HepG2 (cell line): ENCODE measurements around the gene CD28. TPM values are rescaled to one million over a fixed set of nuclear protein-coding genes. Genes with fewer than 3 reads are reported as not detected.
A peak's percentile ranks its signal among the peaks of the same experiment; 100 is the strongest.

Source experiments
- ATAC-seq: fragments of 200-7000 bp; cut with Tn5 transposase; 3 replicates; pipeline ENCODE4 v1.9.1; 2020; ENCODE audit warnings: mild to moderate bottlenecking, moderate library complexity
- BruUV-seq: library from RNA; stranded (reverse); fragments of 400-500 nt; replicated peaks from 2 replicates; lab custom pipeline; 2021; lab: Mats Ljungman, UMichigan
- CTCF ChIA-PET: fragments of 300-600 bp; formaldehyde crosslinking; extraction: SDS; loops from one replicate; lab custom pipeline; 2021; ENCODE audit warnings: low total read pairs, inconsistent platforms, low intra/inter-chr PET ratio; lab: Yijun Ruan, JAX
- POLR2A ChIA-PET: fragments of 350-600 bp; sonication (Branson Sonifier 250); formaldehyde crosslinking; loops from one replicate; lab custom pipeline; 2020; ENCODE audit warnings: antibody characterized with exemption, inconsistent platforms; lab: Yijun Ruan, JAX
- DNase-seq: peaks from one replicate; pipeline ENCODE4 v3.0.0-alpha.2; 2015; ENCODE audit warnings: low spot score
- FAIRE-seq: peaks from 3 replicates; lab custom pipeline; 2011; peaks lifted over from hg19 to GRCh38; lab: Jason Lieb, UNC
- H2AFZ ChIP-seq: one replicate; pipeline ENCODE4 v1.6.1; 2011; ENCODE audit warnings: low read length, inconsistent platforms
- H3K27ac ChIP-seq: fragments of 300-600 bp; 3 replicates; pipeline ENCODE4 v1.8.0; 2011; ENCODE audit warnings: mixed run types, mild to moderate bottlenecking, mixed read lengths, low read length, inconsistent platforms; ENCODE audit not compliant: insufficient read depth; ENCODE audit errors: extremely low read length
- H3K27me3 ChIP-seq, 2 experiments: fragments of 200-600 bp in 1 of 2; 2 replicates in 1 of 2; 3 replicates in 1 of 2; pipeline versions ENCODE4 v1.6.0 to v1.8.0; 2011; ENCODE audit warnings: low read length in 2 of 2, mild to moderate bottlenecking in 2 of 2, moderate library complexity in 2 of 2, inconsistent platforms in 1 of 2; ENCODE audit not compliant: insufficient read depth in 2 of 2, control insufficient read depth in 1 of 2
- H3K36me3 ChIP-seq, 2 experiments: fragments of 200-600 bp in 1 of 2; replicated peaks in 1 of 2; 2 replicates in 1 of 2; 3 replicates in 1 of 2; pipeline versions ENCODE4 v1.5.1 to v1.8.0; 2011; ENCODE audit warnings: low read length in 2 of 2, inconsistent platforms in 1 of 2; ENCODE audit not compliant: insufficient read depth in 2 of 2, control insufficient read depth in 1 of 2
- H3K4me1 ChIP-seq: 2 replicates; pipeline ENCODE4 v1.5.1; 2012; ENCODE audit warnings: low read length, inconsistent platforms; ENCODE audit not compliant: insufficient read depth
- H3K4me2 ChIP-seq: 2 replicates; pipeline ENCODE4 v1.6.0; 2011; ENCODE audit warnings: low read depth, low read length, inconsistent platforms
- H3K4me3 ChIP-seq, 3 experiments: fragments of 200-600 bp in 1 of 3; sonication (generic), shearing (Covaris generic) in 1 of 3; replicated peaks in 1 of 3; 2 replicates each; pipeline ENCODE4 v1.5.1; 2011 to 2016; ENCODE audit warnings: low read length in 3 of 3, inconsistent platforms in 2 of 3, low read depth in 2 of 3, mild to moderate bottlenecking in 2 of 3, control low read depth in 1 of 3, mixed read lengths in 1 of 3; ENCODE audit not compliant: insufficient read depth in 1 of 3
- H3K79me2 ChIP-seq: one replicate; pipeline ENCODE4 v1.6.1; 2011; ENCODE audit warnings: low read length, inconsistent platforms; ENCODE audit not compliant: insufficient read depth
- H3K9ac ChIP-seq: 2 replicates; pipeline ENCODE4 v1.6.0; 2011; ENCODE audit warnings: mild to moderate bottlenecking, low read depth, low read length, inconsistent platforms; ENCODE audit not compliant: insufficient read depth
- H3K9me3 ChIP-seq: 2 replicates; pipeline ENCODE4 v1.5.1; 2012; ENCODE audit warnings: mild to moderate bottlenecking, low read length
- H4K20me1 ChIP-seq: 2 replicates; pipeline ENCODE4 v1.6.0; 2011; ENCODE audit warnings: inconsistent platforms, mild to moderate bottlenecking, low read length, moderate library complexity; ENCODE audit not compliant: insufficient read depth
- AKAP8 ChIP-seq: sonication (generic); formaldehyde crosslinking; IDR thresholded peaks from 2 replicates; pipeline ENCODE4 v1.5.1; 2020; ENCODE audit warnings: mild to moderate bottlenecking, missing genetic modification reagents
- CBX2 ChIP-seq, 2 experiments: fragments of 200-600 bp in 1 of 2; sonication (generic); formaldehyde crosslinking in 1 of 2; IDR thresholded peaks; 2 replicates each; pipeline versions ENCODE4 v1.7.0 to v1.8.1; 2018 to 2022; ENCODE audit warnings: low read depth in 2 of 2, low read length in 1 of 2, mild to moderate bottlenecking in 1 of 2, missing genetic modification reagents in 1 of 2
- CCDC6 ChIP-seq: sonication (generic); formaldehyde crosslinking; IDR thresholded peaks from 2 replicates; pipeline ENCODE4 v1.8.1; 2022; ENCODE audit warnings: mild to moderate bottlenecking, missing genetic modification reagents, moderate library complexity
- CREB1 ChIP-seq, 2 experiments: fragments of 450-650 bp in 1 of 2; IDR thresholded peaks; 2 replicates each; pipeline ENCODE4 v1.6.1; 2016 to 2017; ENCODE audit warnings: control low read depth in 1 of 2, mild to moderate bottlenecking in 1 of 2, missing compliant biosample characterization in 1 of 2, missing genetic modification characterization in 1 of 2
- HOXA3 ChIP-seq: sonication (generic); formaldehyde crosslinking; IDR thresholded peaks from 2 replicates; pipeline ENCODE4 v1.5.0; 2020; ENCODE audit warnings: missing genetic modification reagents
- NFKB2 ChIP-seq: sonication (generic); formaldehyde crosslinking; IDR thresholded peaks from 2 replicates; pipeline ENCODE4 v1.4.0; 2020; ENCODE audit warnings: missing genetic modification reagents, borderline replicate concordance
- NFRKB ChIP-seq: fragments of 450-650 bp; IDR thresholded peaks from 2 replicates; pipeline ENCODE4 v1.6.1; 2017
- NR2F1 ChIP-seq, 2 experiments: fragments of 450-650 bp in 1 of 2; formaldehyde crosslinking in 1 of 2; IDR thresholded peaks; 2 replicates each; pipeline versions ENCODE4 v1.5.0 to v1.6.1; 2016 to 2020; ENCODE audit warnings: mild to moderate bottlenecking in 1 of 2, missing compliant biosample characterization in 1 of 2, missing genetic modification reagents in 1 of 2, moderate library complexity in 1 of 2
- PLRG1 ChIP-seq: fragments of 450-650 bp; conservative IDR thresholded peaks from 2 replicates; pipeline ENCODE4 v1.6.1; 2016
- POLR2A ChIP-seq, 2 experiments: IDR thresholded peaks; 2 replicates each; pipeline ENCODE4 v1.6.1; 2011; ENCODE audit warnings: low read depth in 2 of 2, low read length in 2 of 2, mild to moderate bottlenecking in 1 of 2, moderate library complexity in 1 of 2; ENCODE audit not compliant: insufficient read depth in 1 of 2
- TARDBP ChIP-seq: sonication (generic); formaldehyde crosslinking; IDR thresholded peaks from 2 replicates; pipeline ENCODE4 v1.8.0; 2022; ENCODE audit warnings: mild to moderate bottlenecking, missing genetic modification reagents
- ZNF232 ChIP-seq: sonication (generic); formaldehyde crosslinking; IDR thresholded peaks from 2 replicates; pipeline ENCODE4 v1.4.0; 2020; ENCODE audit warnings: missing genetic modification reagents, borderline replicate concordance
- ZNF7 ChIP-seq: IDR thresholded peaks from 2 replicates; pipeline ENCODE4 v1.6.1; 2016; ENCODE audit warnings: missing biosample characterization, missing genetic modification reagents
- ZNF788 ChIP-seq: sonication (generic); formaldehyde crosslinking; IDR thresholded peaks from 2 replicates; pipeline ENCODE4 v1.5.0; 2020; ENCODE audit warnings: mild to moderate bottlenecking, missing genetic modification reagents, borderline replicate concordance
- WGBS: methylation state at CpG from one replicate; pipeline ENCODE4 v1.1.6; 2017; ENCODE audit warnings: low lambda C conversion rate; 5-methylcytosine and 5-hydroxymethylcytosine counted together
- in situ Hi-C: cut with HindIII; loops from 2 replicates; pipeline ENCODE4 v1.10.0; 2017; ENCODE audit warnings: low pct_unique_long_range_greater_than_20kb; ENCODE audit not compliant: extremely low pct_ligation_motif_present
- intact Hi-C: fragments of 100-400 bp; cut with micrococcal nuclease; formaldehyde crosslinking; loops from one replicate; pipeline ENCODE4 v1.10.0; 2022; ENCODE audit not compliant: unreplicated experiment
- polyA plus RNA-seq, 8 experiments: library from polyadenylated mRNA; depleted of rRNA in 3 of 8; stranded (reverse) in 7 of 8; unstranded in 1 of 8; fragments of >200 nt; fragmentation: Illumina TruSeq in 4 of 8; extraction: Trizol in 4 of 8; gene quantifications; 2 replicates each; pipeline versions ENCODE4 v1.2.1 to v1.2.3, GENCODE V29; 2011 to 2016; ENCODE audit warnings: low read depth in 4 of 8, missing spikeins in 1 of 8, mixed read lengths in 1 of 8; ENCODE audit not compliant: insufficient read depth in 1 of 8
- total RNA-seq, 5 experiments: library from RNA; depleted of rRNA; stranded (reverse); fragments of >200 nt; fragmentation: Illumina TruSeq; extraction: Trizol; gene quantifications; 2 replicates each; pipeline ENCODE4 v1.2.3, GENCODE V29; 2016; ENCODE audit warnings: low read depth in 1 of 5
- TF ChIP-seq, protein P1 (sequence below): IDR thresholded peaks from 2 replicates; pipeline ENCODE4 v1.6.1; 2016
- TF ChIP-seq, protein P2 (sequence below): sonication (generic); formaldehyde crosslinking; IDR thresholded peaks from 2 replicates; pipeline ENCODE4 v1.4.0; 2020; ENCODE audit warnings: mild to moderate bottlenecking, missing genetic modification reagents, borderline replicate concordance
- TF ChIP-seq, protein P3 (sequence below): IDR thresholded peaks from 2 replicates; pipeline ENCODE4 v1.6.1; 2018; ENCODE audit warnings: missing genetic modification reagents

CD28 gene
- total and polyA plus RNA-seq, 2 of the 13 experiments (the other 11 are each of a cell fraction or from before 2014, with no cell fraction given), result not detected

DNA sequence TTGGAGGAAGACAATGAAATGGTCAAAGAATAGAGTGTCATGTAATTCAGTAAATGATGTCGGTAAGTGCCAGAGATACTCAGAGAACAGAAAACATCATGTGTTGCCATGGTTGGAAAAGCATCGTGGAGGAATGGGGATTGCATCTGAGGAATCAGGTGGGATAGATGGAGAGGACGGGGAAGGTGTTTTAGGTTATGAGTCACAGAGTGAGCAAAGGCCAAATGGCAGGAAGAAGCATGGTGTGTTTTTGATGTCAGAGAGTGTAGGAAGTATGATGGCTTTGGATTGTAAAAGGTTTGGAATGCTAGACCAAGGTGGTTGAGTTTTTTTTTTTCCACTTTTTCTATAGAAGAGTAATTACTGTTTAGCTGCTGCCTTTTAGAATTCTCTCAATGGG lies 27.5 kb upstream of the CD28 start:
- DNase-seq (no peak), FAIRE-seq (no peak), ATAC-seq (no peak)
- no peak overlapping the region for H3K27ac ChIP-seq
- BruUV-seq, result no TSS peak
- H3K4me1 ChIP-seq, result peaks cover 7% of the 10 kb centered on the region
- WGBS, result 62% methylated on average over 3 of the region's 3 CpGs
- no peak overlapping the region for H3K9ac ChIP-seq
- ChIA-PET CTCF (no interaction called here), POLR2A (no interaction called here)
- no peak overlapping the region for H3K4me3 ChIP-seq
- in situ Hi-C loops (no loop called here), intact Hi-C loops (no loop called here)
- TF ChIP-seq HOXA3 (no peak), PLRG1 (no peak), AKAP8 (CRISPR knock-in tag) (no peak), CREB1 (IDR thresholded peaks at IDR 0.05) (peak; percentile 45; the same call in 1 of the 2 replicates), CREB1 (CRISPR knock-in tag; IDR thresholded peaks at IDR 0.05) (no peak)
- TF ChIP-seq, protein P1, sequence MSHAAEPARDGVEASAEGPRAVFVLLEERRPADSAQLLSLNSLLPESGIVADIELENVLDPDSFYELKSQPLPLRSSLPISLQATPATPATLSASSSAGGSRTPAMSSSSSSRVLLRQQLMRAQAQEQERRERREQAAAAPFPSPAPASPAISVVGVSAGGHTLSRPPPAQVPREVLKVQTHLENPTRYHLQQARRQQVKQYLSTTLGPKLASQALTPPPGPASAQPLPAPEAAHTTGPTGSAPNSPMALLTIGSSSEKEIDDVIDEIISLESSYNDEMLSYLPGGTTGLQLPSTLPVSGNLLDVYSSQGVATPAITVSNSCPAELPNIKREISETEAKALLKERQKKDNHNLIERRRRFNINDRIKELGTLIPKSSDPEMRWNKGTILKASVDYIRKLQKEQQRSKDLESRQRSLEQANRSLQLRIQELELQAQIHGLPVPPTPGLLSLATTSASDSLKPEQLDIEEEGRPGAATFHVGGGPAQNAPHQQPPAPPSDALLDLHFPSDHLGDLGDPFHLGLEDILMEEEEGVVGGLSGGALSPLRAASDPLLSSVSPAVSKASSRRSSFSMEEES (CRISPR knock-in tag), result no peak
- H3K4me2 ChIP-seq, result no peak overlapping the region
- no peaks in the 10 kb centered on the region for H4K20me1 ChIP-seq
- H3K79me2 ChIP-seq, result no peaks in the 10 kb centered on the region
- H3K27me3 ChIP-seq, result no peaks in the 10 kb centered on the region
- H3K36me3 ChIP-seq, result no peaks in the 10 kb centered on the region
- H2AFZ ChIP-seq, result no peak overlapping the region
- H3K9me3 ChIP-seq, result no peaks in the 10 kb centered on the region

DNA sequence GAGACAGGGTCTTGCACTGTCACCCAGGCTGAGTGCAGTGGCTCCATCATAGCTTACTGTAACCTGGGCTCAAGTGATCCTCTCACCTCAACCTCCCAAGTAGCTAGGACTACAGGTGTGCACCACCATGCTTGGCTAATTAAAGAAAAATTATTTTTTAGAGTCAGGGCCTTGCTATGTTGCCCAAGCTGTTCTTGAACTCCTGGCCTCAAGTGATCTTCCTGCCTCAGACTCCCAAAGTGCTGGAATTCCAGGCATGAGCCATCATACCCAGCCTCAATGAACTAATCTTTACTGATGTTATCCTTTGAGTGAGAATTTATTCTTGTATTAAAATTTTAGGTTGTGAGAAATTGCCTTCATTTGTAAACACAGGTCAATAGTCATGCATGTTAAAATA lies 27.0 kb upstream of the CD28 start:
- Histone ChIP-seq H3K36me3 (no peaks in the 10 kb centered on the region), H4K20me1 (no peaks in the 10 kb centered on the region), H3K9ac (no peak overlapping the region), H3K4me2 (no peak overlapping the region), H3K27ac (no peak overlapping the region), H3K4me1 (peaks cover 11% of the 10 kb centered on the region), H3K4me3 (no peak overlapping the region), H3K9me3 (no peaks in the 10 kb centered on the region), H3K27me3 (no peaks in the 10 kb centered on the region), H2AFZ (no peak overlapping the region), H3K79me2 (no peaks in the 10 kb centered on the region)
- no peak for FAIRE-seq
- no peak for DNase-seq
- ChIA-PET CTCF (no interaction called here), POLR2A (interaction anchor here (0.7 kb wide), 1 partner anchor 979 kb away, joined by 3 read pairs; no protein-coding TSS in a partner anchor)
- in situ Hi-C loops (no loop called here), intact Hi-C loops (no loop called here)
- no TSS peak for BruUV-seq
- ATAC-seq, result no peak
- TF ChIP-seq CCDC6 (CRISPR knock-in tag) (no peak), POLR2A (IDR thresholded peaks at IDR 0.05; ENCODE audit: insufficient read depth in 1 of 2, low read depth in 2 of 2, low read length in 2 of 2) (no peak), TARDBP (CRISPR knock-in tag) (no peak), ZNF7 (CRISPR knock-in tag) (no peak), NR2F1 (CRISPR knock-in tag; IDR thresholded peaks at IDR 0.05) (no peak), CBX2 (IDR thresholded peaks at IDR 0.05; ENCODE audit: low read depth, low read length) (no peak), CBX2 (CRISPR knock-in tag; IDR thresholded peaks at IDR 0.05; ENCODE audit: low read depth) (no peak), NFKB2 (CRISPR knock-in tag) (no peak), ZNF232 (CRISPR knock-in tag) (no peak), NFRKB (no peak), ZNF788 (CRISPR knock-in tag) (no peak)
- TF ChIP-seq, protein P2, sequence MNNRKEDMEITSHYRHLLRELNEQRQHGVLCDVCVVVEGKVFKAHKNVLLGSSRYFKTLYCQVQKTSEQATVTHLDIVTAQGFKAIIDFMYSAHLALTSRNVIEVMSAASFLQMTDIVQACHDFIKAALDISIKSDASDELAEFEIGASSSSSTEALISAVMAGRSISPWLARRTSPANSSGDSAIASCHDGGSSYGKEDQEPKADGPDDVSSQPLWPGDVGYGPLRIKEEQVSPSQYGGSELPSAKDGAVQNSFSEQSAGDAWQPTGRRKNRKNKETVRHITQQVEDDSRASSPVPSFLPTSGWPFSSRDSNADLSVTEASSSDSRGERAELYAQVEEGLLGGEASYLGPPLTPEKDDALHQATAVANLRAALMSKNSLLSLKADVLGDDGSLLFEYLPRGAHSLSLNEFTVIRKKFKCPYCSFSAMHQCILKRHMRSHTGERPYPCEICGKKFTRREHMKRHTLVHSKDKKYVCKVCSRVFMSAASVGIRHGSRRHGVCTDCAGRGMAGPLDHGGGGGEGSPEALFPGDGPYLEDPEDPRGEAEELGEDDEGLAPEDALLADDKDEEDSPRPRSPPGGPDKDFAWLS, result no peak
- TF ChIP-seq, protein P3, sequence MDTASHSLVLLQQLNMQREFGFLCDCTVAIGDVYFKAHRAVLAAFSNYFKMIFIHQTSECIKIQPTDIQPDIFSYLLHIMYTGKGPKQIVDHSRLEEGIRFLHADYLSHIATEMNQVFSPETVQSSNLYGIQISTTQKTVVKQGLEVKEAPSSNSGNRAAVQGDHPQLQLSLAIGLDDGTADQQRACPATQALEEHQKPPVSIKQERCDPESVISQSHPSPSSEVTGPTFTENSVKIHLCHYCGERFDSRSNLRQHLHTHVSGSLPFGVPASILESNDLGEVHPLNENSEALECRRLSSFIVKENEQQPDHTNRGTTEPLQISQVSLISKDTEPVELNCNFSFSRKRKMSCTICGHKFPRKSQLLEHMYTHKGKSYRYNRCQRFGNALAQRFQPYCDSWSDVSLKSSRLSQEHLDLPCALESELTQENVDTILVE (CRISPR knock-in tag), result no peak
